ENCODE data around the gene DENND1A.

Gene DENND1A

DNA sequence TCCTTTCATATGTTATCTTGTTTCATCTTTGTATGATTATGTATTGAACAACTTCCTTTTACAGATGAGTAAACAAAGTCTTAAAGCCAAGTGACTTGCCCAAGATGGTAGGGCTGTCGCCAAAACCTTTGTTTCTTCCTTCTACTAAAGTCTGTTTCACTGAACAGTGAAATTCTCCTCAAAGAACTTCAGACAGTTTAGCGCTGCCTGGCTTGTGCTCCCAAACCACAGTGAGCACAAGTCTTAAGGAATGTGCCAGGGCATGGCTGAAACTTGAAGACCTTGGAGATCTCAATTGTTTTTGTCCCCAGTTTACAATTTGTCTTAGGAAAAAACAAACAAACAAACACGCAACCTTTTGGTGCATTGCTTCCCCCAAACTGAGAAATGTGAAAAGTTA, 300.4 kb downstream of the DENND1A start:
- H3K79me2 ChIP-seq (ENCODE audit: insufficient read depth, low read length): no peaks in the 10 kb centered on the region
- no peak overlapping the region for H3K27ac ChIP-seq (ENCODE audit: low read depth, low read length)
- no peak overlapping the region for H3K4me3 ChIP-seq (ENCODE audit: insufficient read depth, low read length, poor library complexity, severe bottlenecking)
- no peaks in the 10 kb centered on the region for H4K20me1 ChIP-seq (ENCODE audit: low read depth, low read length)
- H3K36me3 ChIP-seq (ENCODE audit: low read length): no peaks in the 10 kb centered on the region
- H3K9me2 ChIP-seq (replicated peaks; ENCODE audit: insufficient read depth, low read length): no peaks in the 10 kb centered on the region
- TF ChIP-seq, protein P1, sequence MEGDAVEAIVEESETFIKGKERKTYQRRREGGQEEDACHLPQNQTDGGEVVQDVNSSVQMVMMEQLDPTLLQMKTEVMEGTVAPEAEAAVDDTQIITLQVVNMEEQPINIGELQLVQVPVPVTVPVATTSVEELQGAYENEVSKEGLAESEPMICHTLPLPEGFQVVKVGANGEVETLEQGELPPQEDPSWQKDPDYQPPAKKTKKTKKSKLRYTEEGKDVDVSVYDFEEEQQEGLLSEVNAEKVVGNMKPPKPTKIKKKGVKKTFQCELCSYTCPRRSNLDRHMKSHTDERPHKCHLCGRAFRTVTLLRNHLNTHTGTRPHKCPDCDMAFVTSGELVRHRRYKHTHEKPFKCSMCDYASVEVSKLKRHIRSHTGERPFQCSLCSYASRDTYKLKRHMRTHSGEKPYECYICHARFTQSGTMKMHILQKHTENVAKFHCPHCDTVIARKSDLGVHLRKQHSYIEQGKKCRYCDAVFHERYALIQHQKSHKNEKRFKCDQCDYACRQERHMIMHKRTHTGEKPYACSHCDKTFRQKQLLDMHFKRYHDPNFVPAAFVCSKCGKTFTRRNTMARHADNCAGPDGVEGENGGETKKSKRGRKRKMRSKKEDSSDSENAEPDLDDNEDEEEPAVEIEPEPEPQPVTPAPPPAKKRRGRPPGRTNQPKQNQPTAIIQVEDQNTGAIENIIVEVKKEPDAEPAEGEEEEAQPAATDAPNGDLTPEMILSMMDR (IDR thresholded peaks at IDR 0.05; ENCODE audit: insufficient read depth, low read length, poor library complexity, severe bottlenecking): no peak
- TF ChIP-seq EZH2phosphoT487 (conservative IDR thresholded peaks at IDR 0.05; ENCODE audit: low read length): no peak
- no peaks in the 10 kb centered on the region for H3F3A ChIP-seq (ENCODE audit: insufficient read depth)
- H3K4me2 ChIP-seq (ENCODE audit: low read depth, low read length, poor library complexity, severe bottlenecking): no peak overlapping the region
- no peak overlapping the region for H2AFZ ChIP-seq (ENCODE audit: low read depth, low read length, severe bottlenecking)
- no peaks in the 10 kb centered on the region for H3K9me3 ChIP-seq (ENCODE audit: insufficient read depth, low read length)
- no peak overlapping the region for H3K9ac ChIP-seq (ENCODE audit: low read length)
- H3K27me3 ChIP-seq (ENCODE audit: low read length): no peaks in the 10 kb centered on the region

DNA sequence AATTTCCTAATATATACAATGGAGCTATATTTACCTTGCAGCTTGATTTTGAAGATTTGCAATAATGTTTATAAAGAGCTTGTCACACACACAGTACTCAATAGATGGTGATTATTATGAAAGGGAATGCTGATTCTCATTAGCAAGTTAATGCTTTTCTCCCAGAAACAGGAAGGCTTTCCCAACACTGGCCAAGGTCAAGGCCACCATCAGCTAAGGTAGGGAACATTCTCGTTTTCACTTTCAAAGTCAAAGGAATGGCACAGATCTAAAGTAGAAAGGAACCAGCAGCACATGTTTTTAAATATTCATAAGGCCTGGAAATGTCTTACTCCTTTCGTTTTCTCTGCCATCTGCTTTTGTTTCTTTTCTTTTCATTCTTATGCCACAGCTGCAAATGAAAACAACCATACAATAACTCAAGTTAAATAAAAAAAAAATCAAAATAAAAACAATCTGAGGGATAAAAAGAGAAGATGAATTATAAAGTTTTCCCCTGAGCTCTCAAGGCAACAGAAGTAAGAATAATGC, 307.1 kb downstream of the DENND1A start:
- H4K20me1 ChIP-seq (ENCODE audit: low read depth, low read length): no peaks in the 10 kb centered on the region
- H3K27ac ChIP-seq (ENCODE audit: low read depth, low read length): no peak overlapping the region
- H3K9ac ChIP-seq (ENCODE audit: low read length): no peak overlapping the region
- no peak overlapping the region for H2AFZ ChIP-seq (ENCODE audit: low read depth, low read length, severe bottlenecking)
- TF ChIP-seq, protein P1 (IDR thresholded peaks at IDR 0.05; ENCODE audit: insufficient read depth, low read length, poor library complexity, severe bottlenecking): no peak
- no peak for TF ChIP-seq EZH2phosphoT487 (conservative IDR thresholded peaks at IDR 0.05; ENCODE audit: low read length)
- no peaks in the 10 kb centered on the region for H3K36me3 ChIP-seq (ENCODE audit: low read length)
- no peak overlapping the region for H3K4me3 ChIP-seq (ENCODE audit: insufficient read depth, low read length, poor library complexity, severe bottlenecking)
- no peaks in the 10 kb centered on the region for H3K79me2 ChIP-seq (ENCODE audit: insufficient read depth, low read length)
- no peak overlapping the region for H3K4me2 ChIP-seq (ENCODE audit: low read depth, low read length, poor library complexity, severe bottlenecking)
- H3F3A ChIP-seq (ENCODE audit: insufficient read depth): no peaks in the 10 kb centered on the region
- no peaks in the 10 kb centered on the region for H3K9me3 ChIP-seq (ENCODE audit: insufficient read depth, low read length)
- H3K9me2 ChIP-seq (replicated peaks; ENCODE audit: insufficient read depth, low read length): no peaks in the 10 kb centered on the region
- H3K27me3 ChIP-seq (ENCODE audit: low read length): no peaks in the 10 kb centered on the region

DNA sequence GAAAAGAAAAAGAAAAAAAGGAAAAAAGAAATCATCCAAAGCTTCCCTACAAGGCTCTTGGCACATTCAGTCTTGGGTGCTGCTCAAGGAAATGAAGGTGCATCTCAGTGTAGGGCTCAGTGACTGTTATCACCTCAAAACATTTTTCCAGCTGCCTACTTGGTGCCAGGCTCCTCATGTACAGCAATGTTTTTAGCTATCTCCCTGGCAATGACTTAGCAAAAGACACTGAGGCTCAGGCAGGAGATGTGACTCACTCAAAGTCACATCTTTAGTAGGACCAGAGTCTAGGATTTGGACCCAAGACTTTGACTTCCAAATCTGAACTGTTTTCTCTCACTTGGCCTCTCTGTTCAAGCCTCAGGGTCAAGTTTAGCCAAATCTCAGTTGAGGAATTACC, 309.7 kb downstream of the DENND1A start:
- H3F3A ChIP-seq (ENCODE audit: insufficient read depth): no peaks in the 10 kb centered on the region
- H3K9ac ChIP-seq (ENCODE audit: low read length): no peak overlapping the region
- no peak overlapping the region for H2AFZ ChIP-seq (ENCODE audit: low read depth, low read length, severe bottlenecking)
- no peaks in the 10 kb centered on the region for H3K9me2 ChIP-seq (replicated peaks; ENCODE audit: insufficient read depth, low read length)
- no peak for TF ChIP-seq EZH2phosphoT487 (conservative IDR thresholded peaks at IDR 0.05; ENCODE audit: low read length)
- TF ChIP-seq, protein P1 (IDR thresholded peaks at IDR 0.05; ENCODE audit: insufficient read depth, low read length, poor library complexity, severe bottlenecking): no peak
- H3K27me3 ChIP-seq (ENCODE audit: low read length): no peaks in the 10 kb centered on the region
- no peaks in the 10 kb centered on the region for H4K20me1 ChIP-seq (ENCODE audit: low read depth, low read length)
- no peaks in the 10 kb centered on the region for H3K36me3 ChIP-seq (ENCODE audit: low read length)
- no peaks in the 10 kb centered on the region for H3K79me2 ChIP-seq (ENCODE audit: insufficient read depth, low read length)
- H3K27ac ChIP-seq (ENCODE audit: low read depth, low read length): no peak overlapping the region
- no peaks in the 10 kb centered on the region for H3K9me3 ChIP-seq (ENCODE audit: insufficient read depth, low read length)
- H3K4me3 ChIP-seq (ENCODE audit: insufficient read depth, low read length, poor library complexity, severe bottlenecking): no peak overlapping the region
- H3K4me2 ChIP-seq (ENCODE audit: low read depth, low read length, poor library complexity, severe bottlenecking): no peak overlapping the region

Measured in SU-DHL-6 (cell line).